ENCODE results near the gene TBX15.

Gene TBX15

DNA sequence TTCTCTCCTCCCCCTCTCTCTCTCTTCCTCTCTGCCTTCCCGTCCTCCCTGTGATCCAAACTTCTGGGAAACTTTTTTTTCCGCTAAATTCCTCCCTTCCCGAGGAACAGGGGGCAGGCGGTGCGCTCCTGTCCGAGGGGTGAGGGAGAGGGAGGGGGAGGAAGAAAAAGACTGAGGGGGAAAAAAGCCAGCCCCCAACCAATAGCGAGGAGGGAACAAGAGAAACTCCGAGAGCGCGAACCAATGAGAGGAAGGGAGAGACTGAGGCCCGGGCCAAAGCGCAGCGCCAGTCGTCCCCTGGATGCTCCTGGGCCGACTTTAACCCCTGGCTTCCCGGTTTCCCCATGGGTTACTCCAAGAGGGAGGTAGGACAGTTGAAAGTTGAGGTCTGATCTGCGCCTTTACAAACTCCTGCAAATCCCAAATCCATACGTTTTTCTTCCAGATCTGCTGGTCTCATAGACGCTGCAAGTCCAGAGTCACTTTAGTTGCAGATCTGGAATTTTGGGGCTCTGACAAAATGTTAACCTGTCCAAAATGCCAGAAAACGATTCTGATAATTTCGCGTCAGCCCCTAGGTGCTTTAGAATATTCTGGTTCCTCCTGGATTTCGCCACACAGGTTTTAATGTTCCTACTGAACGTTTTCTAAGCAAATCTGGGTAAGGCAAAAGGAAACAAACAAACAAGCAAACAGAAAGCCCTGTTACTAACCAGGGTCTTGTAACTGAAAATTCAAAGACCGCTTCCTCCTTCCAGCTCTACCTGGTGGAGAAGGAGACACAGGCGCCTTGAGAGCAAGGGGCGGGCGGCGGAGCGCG lies at the start of gene TBX15:
TBX15 (minus strand) TSS at position 158 of the 820 bp plus-strand sequence. CDS start 548 bp downstream, outside the sequence.
- DNase-seq (ENCODE audit: low spot score): no peak
- TF ChIP-seq, protein P1, sequence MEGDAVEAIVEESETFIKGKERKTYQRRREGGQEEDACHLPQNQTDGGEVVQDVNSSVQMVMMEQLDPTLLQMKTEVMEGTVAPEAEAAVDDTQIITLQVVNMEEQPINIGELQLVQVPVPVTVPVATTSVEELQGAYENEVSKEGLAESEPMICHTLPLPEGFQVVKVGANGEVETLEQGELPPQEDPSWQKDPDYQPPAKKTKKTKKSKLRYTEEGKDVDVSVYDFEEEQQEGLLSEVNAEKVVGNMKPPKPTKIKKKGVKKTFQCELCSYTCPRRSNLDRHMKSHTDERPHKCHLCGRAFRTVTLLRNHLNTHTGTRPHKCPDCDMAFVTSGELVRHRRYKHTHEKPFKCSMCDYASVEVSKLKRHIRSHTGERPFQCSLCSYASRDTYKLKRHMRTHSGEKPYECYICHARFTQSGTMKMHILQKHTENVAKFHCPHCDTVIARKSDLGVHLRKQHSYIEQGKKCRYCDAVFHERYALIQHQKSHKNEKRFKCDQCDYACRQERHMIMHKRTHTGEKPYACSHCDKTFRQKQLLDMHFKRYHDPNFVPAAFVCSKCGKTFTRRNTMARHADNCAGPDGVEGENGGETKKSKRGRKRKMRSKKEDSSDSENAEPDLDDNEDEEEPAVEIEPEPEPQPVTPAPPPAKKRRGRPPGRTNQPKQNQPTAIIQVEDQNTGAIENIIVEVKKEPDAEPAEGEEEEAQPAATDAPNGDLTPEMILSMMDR (IDR thresholded peaks at IDR 0.05; ENCODE audit: extremely low read depth, missing control alignments): no peak

DNA sequence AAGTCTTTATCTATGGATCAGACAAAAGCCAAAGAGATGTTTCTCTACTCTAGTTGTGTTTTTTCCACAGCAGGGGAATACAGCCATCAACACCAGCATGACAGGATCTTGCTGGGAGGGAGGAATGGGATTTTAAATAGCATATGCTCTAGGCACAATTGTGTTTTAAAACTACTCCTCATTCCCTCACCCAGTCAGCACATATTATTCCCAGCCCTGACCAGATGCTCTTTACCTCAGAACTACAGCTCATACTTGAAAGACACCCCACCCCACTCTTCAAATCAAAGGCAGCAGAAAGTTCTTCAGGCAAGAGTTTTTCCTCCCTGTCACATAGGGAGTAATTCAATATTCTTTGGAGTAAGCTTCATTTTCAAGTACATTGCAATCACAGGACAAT lies 46.2 kb upstream of the TBX15 start:
- TF ChIP-seq, protein P1 (IDR thresholded peaks at IDR 0.05; ENCODE audit: extremely low read depth, missing control alignments): no peak
- DNase-seq (ENCODE audit: low spot score): no peak

DNA sequence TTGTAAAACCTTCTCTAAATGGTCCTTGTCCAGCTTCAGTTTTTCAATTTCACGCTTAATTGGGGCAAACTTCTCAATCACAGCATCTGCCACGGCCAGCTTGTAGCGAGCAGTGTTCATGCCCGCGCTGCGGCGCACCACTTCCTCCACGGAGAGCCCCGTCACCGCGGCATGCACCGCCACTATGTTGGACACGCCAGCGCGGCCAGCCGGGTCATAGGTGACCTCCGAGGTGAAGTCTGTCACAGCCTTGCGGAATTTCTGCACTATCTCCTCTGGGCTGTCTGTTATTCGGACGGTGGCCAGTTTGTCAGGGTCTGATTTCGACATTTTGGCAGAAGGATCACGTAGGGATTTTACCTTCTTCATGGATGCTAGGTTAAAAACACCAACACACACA lies 44.8 kb upstream of the TBX15 start:
- TF ChIP-seq, protein P1 (IDR thresholded peaks at IDR 0.05; ENCODE audit: extremely low read depth, missing control alignments): no peak

DNA sequence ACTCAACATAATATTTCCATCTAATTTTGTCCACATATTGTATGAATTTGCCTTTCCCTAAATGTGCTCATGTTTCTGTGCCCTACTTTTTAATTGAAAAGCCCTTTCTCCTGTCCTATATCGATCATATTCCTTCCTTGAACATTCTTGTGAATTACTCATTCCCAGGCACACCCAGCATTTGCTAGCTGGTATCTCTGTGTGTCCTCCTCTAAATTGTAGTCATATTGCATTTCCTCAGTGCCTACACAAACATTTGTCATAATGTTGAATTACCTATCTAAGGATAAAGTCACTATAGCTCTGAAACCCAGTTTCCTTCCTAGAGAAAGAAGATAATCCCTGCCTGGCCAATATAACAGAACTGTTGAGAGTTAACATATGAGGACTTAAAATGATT lies 39.6 kb upstream of the TBX15 start:
- TF ChIP-seq, protein P1 (IDR thresholded peaks at IDR 0.05; ENCODE audit: extremely low read depth, missing control alignments): no peak
- DNase-seq (ENCODE audit: low spot score): no peak

More for the DNA sequence above, 44.8 kb upstream of the TBX15 start:
- no peak for DNase-seq (ENCODE audit: low spot score)

DNA sequence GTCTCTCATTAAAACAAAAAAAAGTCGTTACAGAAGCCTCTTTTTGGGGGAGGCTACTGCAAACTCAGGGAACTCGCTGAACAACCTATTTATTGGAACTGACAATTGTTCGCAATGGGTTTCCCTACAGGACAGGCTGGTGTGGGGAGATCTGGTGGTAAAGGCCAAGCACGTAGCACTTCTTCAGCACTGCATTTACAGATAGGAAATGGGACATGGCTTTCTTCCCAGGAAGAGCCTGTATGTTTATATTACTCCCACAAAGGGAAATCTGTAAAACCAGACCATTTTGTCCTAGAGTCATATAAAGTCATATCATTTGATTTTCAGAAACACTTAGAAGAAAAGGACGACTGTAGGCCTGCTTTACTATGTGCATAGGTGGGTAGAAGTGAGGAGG lies 38.8 kb upstream of the TBX15 start:
- DNase-seq (ENCODE audit: low spot score): no peak
- TF ChIP-seq, protein P1 (IDR thresholded peaks at IDR 0.05; ENCODE audit: extremely low read depth, missing control alignments): no peak

DNA sequence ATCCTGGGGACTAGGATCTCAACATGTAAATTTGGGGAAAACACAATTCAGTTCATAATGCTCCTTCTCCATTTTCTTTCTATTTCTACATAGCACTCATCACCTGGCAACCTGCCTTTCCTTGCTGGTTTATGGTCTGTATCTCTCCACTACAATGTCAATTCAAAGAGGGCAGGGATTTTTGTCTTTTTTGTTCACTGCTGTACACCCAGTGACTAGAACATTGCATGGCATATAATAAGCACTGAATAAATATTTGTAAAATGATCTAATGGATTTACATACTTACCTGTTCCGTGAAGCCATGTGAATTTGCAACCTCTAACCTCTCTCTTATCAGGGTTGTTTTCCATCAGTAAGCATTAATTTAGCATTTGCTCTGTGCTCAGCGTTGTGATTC lies 27.4 kb upstream of the TBX15 start:
- TF ChIP-seq, protein P1 (IDR thresholded peaks at IDR 0.05; ENCODE audit: extremely low read depth, missing control alignments): no peak

DNA sequence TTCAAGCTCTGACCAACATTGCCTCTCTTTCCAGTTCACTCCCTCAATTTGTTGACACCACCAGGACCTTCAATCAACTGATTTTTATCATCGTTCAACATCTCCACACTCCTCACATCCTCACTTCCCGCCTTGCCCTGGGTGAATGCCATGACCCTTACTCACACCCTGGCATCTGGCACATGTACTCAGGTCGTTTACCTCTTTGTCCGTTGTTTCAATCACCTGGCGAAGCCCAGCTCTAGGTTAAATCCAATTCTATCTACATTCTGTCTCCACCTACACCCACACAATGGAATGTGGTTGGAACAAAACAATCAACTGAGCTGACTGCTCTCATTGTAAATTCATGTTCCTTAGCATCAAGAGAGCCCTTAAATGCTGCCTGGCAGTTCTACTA lies 24.2 kb upstream of the TBX15 start:
- TF ChIP-seq, protein P1 (IDR thresholded peaks at IDR 0.05; ENCODE audit: extremely low read depth, missing control alignments): no peak
- no peak for DNase-seq (ENCODE audit: low spot score)

More for the DNA sequence above, 27.4 kb upstream of the TBX15 start:
- no peak for DNase-seq (ENCODE audit: low spot score)
